Colon (tissue), 2 donors: ENCODE data around the gene PDZRN4.
"Not testable (repeated sequence)": the region's sequence is repeated elsewhere in the genome, so short reads cannot be mapped to it uniquely, and the experiment has no call there.

ENCODE experiments used
- FAIRE-seq: peaks from 2 replicates; lab custom pipeline; 2012; peaks lifted over from hg19 to GRCh38; lab: Jason Lieb, UNC
- donor health status: control.
- donor health status: control.

The PDZRN4 gene

DNA sequence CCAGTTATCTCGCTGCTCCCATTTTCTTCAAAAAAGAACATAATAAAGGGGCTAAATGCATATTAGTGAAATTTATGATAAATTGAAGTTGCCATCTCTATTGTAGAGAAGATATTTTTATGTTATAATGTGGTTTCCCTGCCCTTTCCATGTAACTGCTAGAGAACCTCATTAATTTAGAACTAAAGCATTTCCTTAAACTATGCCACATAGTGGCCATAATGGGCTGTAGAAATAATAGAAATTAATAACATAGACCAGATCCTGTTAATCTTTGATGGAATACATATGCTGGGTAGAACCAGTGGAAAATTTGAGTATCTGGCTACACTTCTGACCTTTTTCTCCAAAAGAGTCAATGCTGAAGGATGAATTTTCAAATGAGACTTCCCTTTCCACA, 376.7 kb downstream of the PDZRN4 start:
- FAIRE-seq, result no peak

DNA sequence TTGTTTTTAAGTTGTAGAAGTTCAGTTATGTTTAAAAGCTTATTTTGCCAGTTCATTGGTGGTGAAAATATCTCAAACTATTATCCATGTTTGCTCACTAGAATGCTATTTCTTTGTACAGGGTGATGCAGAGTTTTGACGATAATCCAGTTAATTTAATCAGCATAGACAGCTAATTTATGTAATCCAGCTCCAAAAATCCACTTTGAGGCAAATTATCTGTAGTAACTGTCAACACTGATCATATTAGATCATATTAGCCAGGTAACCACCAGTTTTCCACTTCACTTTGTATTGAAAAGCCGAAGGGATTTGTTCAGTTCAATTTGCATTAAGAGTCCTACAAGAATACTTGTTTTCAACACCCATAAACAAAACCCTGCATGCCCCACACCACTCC, 378.6 kb downstream of the PDZRN4 start:
- FAIRE-seq, result no peak

DNA sequence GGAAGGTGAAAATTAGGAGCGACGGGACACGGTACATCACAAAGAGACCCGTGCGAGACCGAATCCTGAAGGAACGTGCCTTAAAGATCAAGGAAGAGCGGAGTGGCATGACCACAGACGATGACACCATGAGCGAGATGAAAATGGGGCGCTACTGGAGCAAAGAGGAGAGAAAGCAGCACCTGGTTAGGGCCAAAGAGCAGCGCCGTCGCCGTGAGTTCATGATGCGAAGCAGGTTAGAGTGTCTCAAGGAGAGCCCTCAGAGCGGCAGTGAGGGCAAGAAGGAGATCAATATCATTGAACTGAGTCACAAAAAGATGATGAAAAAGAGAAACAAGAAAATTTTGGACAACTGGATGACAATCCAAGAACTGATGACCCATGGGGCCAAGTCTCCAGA, 385.3 kb downstream of the PDZRN4 start:
- FAIRE-seq, result no peak

DNA sequence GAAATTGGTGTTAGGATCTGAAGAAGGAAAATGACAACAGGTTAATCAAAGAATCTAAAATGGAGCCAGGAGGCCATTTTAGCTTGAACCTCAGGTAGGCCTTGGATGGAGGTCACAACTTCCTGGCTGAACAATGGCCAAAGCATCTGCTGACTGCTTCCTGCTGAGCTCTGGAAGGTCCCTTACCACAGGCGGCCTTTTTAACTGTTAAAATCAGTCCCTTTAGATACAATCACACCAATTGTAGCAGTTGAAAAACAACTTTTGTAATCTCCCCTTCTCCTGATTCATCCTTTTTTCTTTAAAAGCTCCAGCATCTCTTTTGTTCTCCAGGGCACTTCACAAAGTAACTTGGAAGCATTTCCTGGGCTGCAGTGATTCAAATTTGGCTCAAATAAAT, 388.8 kb downstream of the PDZRN4 start:
- FAIRE-seq, result no peak

DNA sequence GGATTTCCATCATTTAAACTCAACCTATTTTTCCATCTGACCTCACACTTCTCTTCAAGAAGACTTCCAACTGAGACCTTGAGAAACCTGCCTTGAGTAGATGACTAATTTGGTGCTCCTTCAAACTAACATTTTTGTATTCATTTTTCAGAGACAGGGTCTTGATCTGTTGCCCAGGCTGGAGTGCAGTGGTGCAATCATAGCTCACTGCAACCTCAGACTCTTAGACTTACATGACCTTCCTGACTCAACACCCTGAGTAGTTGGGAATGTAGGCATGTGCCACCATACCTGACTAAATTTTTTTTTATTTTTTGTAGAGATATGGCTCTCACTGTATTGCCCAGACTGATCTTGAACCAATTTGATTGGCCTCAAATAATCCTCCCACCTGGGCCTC, 389.9 kb downstream of the PDZRN4 start:
- FAIRE-seq, result no peak

DNA sequence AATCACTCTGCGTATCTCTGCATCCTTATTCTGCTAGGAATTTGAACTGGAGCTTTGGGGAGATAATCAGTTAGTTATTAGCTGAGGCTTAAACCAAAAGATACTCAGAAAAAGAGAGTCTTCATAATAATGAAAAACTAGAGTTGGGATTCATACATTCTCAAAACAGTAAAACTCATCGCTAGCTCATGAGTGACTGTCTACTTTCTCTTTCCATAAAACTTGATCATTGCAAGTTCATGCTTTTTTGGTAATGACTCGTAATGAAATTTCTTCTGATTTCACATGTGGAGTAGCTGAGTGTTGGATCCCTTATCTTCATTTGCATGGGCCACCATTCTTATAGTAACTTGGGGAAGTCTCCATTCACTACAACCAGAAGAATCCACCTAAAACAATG, 397.7 kb downstream of the PDZRN4 start:
- FAIRE-seq, result no peak

DNA sequence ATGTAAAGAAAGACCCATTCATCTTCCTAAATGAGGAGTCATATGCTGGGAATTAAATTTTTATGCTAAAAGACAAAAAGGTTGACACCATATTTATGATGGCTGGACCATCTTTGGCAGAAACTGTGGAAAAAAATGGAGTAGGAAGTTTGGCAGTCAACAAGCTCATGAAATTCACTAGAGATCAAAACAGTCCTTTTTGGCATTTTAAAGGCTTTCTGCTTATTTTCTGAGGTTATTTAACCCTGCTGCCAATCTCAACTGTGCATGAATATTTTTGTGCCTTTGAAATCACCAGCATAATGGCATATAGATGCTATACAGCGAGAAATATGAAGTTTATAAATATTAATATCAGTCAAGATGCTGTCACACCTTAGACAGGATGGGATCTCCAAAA, 399.5 kb downstream of the PDZRN4 start:
- FAIRE-seq, result no peak

DNA sequence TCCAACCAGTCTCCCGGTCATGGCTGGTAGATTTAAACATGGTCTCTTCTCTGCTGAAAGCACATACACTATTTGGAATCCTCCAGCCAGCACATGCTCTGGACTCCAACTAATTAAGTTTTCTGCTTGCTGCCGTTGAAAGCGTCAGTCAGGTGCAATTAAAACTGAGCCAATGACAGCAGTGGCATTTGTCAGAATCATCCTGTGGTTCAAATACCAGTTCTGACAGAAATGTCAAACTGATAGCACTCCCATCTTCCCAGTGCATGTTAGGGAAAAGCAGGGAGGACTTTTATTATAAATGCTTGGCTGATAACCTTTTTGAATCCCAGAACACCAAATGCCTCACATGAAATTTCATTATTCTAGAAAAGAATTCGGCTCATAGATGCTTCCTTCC, 401.8 kb downstream of the PDZRN4 start:
- no peak for FAIRE-seq

DNA sequence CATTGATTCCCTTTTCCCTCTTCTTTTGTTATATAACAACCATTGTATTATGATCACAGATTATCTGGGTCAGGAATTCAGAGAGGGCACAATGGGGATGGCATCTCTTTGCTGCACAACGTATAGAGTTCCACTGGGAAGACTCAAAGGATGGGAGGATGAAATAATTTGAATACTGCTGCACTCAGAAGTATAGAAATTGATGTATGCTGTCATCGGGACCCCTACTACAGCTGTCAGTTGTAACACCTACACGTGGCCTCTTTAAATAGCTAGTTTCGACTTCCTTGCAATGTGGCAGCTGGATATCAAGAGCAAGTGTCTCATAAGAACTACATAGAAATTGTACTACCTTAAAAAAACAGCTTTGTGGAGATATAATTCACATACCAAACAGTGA, 408.1 kb downstream of the PDZRN4 start:
- no peak for FAIRE-seq

DNA sequence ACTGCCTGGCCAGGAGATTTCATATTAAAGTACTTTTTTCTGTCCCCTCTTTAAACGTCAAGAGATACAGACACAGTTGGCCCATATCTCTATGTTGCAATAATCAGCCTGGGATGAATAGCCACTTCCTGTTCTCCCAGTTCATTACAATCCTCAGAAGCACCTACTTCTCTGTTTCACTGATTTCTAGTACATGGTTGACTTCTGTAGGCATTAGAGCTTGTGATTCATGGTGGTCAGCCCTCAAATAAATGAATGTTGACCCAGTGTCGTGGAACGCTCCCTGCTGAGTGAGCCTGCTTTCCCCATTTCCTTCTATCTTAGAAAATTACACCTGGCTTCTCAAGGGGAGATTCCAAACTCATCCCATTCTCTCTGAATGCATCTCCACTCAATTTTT, 416.7 kb downstream of the PDZRN4 start:
- FAIRE-seq, result no peak

DNA sequence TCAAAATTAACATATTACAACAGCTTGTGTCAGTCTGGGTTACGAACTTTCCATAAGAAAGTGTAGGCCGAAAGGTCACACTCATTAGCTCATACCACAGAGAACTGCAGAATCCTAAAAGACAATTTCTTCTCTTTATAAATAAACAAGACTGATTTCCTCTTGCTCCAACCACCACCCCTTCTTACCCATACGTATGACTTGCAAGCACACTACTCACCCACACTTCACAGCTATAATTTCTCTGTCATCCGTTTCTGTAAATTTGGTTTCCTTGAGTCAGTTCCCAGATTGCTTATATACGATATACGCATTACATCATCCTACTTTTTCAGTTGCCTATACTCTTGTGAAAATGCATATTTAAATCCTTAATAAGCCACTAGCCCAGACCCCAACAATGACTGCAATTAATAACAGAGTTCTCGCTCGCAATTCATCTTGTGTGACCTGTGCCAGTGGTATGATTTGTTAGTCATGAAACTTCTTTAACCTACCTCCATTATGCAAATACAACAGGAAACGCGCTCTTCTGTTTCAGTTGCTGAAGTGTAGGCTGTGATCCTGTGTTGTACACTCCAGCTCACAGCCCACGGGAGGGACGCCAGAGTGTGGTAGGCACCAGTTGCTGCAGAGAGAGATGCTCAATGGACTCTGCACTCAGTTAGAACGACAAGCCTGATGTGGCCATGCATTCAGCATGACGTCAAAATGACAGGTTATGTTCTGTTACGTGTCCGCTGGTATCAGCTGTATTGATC, 417.6 kb downstream of the PDZRN4 start:
- no peak for FAIRE-seq

DNA sequence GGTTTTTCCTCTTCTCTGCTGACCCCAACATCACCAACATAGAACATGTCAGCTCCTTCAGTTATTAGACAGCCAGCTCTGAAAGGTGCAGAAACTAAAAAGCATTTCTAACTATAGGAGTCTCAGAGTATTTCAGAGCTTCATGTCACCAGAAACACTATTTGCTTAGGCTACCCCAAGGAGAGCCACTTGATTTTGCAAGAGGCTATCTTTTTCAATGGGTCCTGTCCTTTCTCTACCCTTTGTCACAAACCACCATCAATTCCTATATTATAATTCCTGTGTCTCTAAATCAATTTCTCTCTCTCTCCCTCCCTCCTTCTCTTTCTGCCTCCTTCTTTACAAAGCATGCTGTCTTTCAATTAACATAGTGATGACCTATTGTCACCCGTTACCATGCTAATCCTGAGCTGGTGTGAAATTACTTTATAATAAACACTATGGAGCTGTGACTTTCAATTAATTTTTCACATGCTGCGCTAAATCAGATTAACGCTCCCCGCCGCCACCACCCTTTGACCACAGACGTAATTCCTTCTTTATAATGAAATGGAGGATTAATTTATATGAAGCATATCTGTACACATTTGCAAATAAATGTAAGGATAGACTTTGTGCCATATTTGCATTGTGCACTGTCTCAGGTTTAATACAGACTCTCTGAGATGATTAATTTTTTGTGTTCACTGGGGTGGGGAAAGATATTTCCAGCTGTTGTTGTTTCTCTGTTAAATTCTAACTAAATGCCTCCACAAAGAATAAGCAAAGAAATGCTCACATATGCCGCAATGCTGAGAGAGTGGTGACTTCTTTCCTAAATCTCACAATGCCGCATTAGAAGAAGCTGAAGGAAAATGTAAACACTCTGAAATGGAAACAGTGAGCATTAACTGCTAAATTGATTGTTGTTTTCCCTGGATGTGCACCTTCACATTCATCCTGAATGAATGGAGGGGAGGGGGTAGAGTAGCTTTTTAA, 418.6 kb downstream of the PDZRN4 start:
- FAIRE-seq, result no peak

DNA sequence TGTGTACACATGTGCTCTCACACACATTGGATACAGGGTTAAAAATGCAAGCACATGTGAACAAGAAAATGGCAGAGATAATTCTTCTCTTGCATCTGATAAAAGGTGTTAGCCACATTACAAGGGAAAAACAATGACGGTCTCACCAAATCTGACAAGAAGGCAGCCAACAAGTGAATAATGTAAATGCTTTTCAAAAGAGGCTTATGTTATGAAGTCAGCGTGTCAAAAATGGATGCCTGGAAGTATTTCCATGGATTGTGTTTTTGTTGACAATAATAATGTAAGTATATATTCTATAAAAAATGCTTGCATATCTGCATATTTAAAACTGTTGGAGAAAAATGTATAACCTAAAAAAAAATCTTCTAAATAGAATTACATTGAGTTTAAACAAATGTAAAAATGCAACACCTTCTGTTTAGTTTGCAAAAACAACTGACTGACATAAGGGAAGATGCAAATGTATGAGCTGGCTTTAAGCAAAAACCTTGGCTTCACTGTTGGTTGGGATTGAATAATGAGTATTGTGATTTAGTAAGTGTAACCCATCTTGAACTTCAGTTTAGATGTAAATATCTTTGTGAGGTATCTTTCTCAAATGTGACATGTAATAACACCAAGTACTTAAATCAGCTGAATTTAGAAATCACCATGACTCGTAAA, 424.9 kb downstream of the PDZRN4 start:
- no peak for FAIRE-seq

DNA sequence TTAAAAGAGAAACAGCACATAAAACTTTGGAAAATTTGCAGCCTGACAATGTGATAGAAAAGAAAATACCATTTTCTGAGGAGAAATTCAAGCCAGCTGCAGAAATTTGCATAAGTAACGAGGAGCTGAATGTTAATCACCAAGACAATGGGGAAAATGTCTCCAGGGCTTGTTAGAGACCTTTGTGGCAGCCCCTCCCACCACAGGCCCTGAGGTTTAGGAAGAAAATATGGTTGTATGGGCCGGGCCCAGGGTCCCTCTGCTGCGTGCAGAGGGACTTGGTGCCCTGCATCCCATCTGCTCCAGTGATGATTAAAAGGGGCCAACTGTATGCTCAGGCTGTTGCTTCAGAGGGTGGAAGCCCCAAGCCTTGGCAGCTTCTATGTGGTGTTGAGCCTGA, 427.1 kb downstream of the PDZRN4 start:
- not testable (repeated sequence) for FAIRE-seq

DNA sequence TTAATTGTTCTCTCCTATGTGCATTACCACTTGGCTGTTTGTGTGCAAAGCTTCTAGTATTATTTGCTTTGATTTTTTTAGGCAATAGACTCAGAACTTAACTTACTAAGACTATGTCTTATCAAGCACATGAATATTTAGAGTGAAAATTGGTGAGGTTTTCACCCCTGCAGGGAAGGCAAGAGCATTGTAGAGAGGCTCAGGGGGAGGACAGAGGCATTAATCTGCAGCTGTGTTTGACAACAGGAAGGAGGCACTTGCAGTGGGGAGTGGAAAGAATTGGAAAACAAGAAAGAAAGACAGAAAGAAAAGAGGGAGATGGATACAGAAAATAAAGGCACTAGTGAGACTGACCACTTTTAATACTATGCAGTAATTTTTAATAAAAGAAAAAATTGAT, 431.6 kb downstream of the PDZRN4 start:
- no peak for FAIRE-seq

DNA sequence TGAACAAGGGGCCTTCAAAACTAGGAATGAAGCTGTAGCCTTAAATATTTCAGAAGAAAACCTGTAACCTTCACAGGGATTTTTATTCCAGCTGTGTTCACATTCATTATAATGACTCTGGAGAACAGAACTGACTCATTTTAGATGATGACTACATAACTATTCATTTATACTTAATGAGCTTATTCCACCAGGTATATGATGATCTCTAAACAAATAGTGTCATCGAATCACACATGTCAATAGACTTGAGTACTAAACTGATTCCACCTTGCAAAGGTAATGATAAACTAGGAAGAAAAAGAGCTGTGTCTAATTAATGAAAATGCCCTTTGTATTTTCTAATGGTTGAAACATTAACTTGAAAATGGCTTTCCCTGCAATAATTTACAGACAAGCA, 433.2 kb downstream of the PDZRN4 start:
- FAIRE-seq, result no peak
